ENCODE results near the gene KL. TPM values are rescaled to one million over a fixed set of nuclear protein-coding genes. Genes with fewer than 3 reads are reported as not detected.
A peak's percentile ranks its signal among the peaks of the same experiment; 100 is the strongest.

KL gene
- total RNA-seq, 4 donors from 2014 or later, result 2.6 to 6.9 (median 5.1) TPM

- intact Hi-C loops (cut with DNase I; ENCODE audit: low total_unique reads), result no loop called here
- H3K4me3 ChIP-seq, result no peak overlapping the region
- H3K36me3 ChIP-seq, result no peaks in the 10 kb centered on the region
- H3K27ac ChIP-seq, result no peak overlapping the region
- TF ChIP-seq POLR2A (IDR thresholded peaks at IDR 0.05), result no peak
- no peak for TF ChIP-seq CTCF (IDR thresholded peaks at IDR 0.05)
- DNase-seq, result no peak
- H3K4me1 ChIP-seq, result no peaks in the 10 kb centered on the region
- H3K9me3 ChIP-seq, result no peaks in the 10 kb centered on the region
- no peaks in the 10 kb centered on the region for H3K27me3 ChIP-seq
These were observed 87.2 kb downstream of the KL start for GRCh38 chr13:33103457-33103856.

GRCh38 chr13:33105387-33106005, 89.3 kb downstream of the KL start:
- no peak overlapping the region for H3K4me3 ChIP-seq
- H3K27ac ChIP-seq, result no peak overlapping the region
- no peak for DNase-seq
- intact Hi-C loops (cut with DNase I; ENCODE audit: low total_unique reads), result no loop called here
- no peaks in the 10 kb centered on the region for H3K4me1 ChIP-seq
- H3K27me3 ChIP-seq, result no peaks in the 10 kb centered on the region
- H3K36me3 ChIP-seq, result no peaks in the 10 kb centered on the region
- TF ChIP-seq CTCF (IDR thresholded peaks at IDR 0.05) (no peak), POLR2A (IDR thresholded peaks at IDR 0.05) (no peak)
- H3K9me3 ChIP-seq, result no peaks in the 10 kb centered on the region

DNA sequence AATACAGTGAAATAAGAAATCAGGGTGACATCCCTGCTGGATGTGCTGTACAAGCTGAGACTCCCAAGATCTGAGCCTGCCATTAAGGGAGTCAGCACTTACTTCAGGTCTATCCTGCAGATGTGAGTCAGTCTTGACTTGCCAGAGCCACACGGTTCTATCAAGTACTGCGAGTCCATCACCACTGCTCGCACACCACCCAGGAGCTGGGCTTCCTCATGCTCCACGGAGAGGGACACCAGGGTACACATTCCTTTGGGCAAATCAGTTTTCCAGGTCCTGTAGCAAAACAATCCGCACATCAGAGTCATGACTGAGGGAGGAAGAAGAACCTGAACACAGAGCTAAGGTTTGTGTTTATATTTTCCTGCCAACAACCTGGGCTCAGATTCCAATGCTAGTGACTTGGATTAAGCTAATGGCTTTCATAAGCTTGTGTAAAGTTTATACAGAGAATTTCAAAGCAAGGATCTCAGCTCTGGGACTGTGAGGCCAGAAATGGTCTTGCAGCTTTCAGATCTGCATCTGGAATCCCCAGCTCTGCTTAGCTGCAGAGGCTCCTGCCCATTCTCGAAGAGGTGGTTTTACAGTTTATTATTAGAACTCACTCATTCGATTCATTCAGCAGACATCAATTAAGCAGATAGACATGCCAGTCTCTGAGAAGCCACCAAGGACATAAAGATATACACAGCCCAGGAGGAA, 90.6 kb downstream of the KL start:
- Histone ChIP-seq H3K4me1 (no peaks in the 10 kb centered on the region), H3K9me3 (no peaks in the 10 kb centered on the region), H3K27ac (no peak overlapping the region), H3K4me3 (no peak overlapping the region), H3K27me3 (no peaks in the 10 kb centered on the region), H3K36me3 (no peaks in the 10 kb centered on the region)
- TF ChIP-seq POLR2A (IDR thresholded peaks at IDR 0.05) (no peak), CTCF (IDR thresholded peaks at IDR 0.05) (no peak)
- intact Hi-C loops (cut with DNase I; ENCODE audit: low total_unique reads), result no loop called here
- no peak for DNase-seq

DNA sequence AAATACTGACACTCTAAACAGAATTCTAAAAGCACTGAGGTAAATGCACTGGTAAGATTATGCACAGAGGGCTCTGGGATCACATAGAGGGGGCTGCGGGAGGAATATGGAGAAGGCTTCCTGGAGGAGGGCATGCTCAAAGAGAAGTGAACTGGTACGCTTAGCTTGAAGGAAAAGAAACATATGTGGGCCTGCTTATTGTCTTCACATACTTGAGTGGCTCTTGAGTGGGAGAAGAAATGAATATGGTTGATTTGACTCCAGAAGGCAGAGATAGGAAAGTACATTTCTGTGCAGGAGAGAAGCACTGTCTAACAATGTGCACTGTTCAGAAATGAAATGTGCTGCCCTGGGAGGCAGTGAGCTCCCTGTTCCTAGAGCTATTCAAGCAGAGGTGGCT, 91.1 kb downstream of the KL start:
- H3K9me3 ChIP-seq, result no peaks in the 10 kb centered on the region
- H3K27ac ChIP-seq, result no peak overlapping the region
- no peaks in the 10 kb centered on the region for H3K27me3 ChIP-seq
- DNase-seq, result no peak
- H3K4me1 ChIP-seq, result no peaks in the 10 kb centered on the region
- TF ChIP-seq CTCF (IDR thresholded peaks at IDR 0.05) (no peak), POLR2A (IDR thresholded peaks at IDR 0.05) (no peak)
- intact Hi-C loops (cut with DNase I; ENCODE audit: low total_unique reads), result no loop called here
- no peak overlapping the region for H3K4me3 ChIP-seq
- H3K36me3 ChIP-seq, result no peaks in the 10 kb centered on the region

DNA sequence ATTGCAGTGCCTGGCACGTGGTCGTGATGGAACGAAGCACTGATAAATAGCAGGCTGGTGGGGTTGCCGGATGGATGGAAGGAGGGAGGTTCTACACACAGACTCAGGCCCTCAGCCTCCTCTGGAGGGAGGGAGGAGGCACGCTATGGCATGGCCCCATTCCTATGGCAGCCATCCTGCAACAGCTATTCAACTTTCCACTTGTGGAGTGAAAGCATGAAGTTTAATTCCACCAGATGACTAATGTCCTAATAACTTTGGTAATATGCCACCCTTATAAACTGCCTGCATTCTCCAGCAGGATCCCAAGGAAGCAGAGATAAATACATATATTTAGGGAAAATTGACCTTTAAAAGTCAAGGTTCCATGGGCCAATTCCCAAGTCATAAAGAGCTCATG, 92.4 kb downstream of the KL start:
- TF ChIP-seq POLR2A (IDR thresholded peaks at IDR 0.05) (no peak), CTCF (IDR thresholded peaks at IDR 0.05) (no peak)
- H3K4me3 ChIP-seq, result no peak overlapping the region
- H3K4me1 ChIP-seq, result peaks cover 0 to 5% of the 10 kb centered on the region in 2 donors
- H3K27me3 ChIP-seq, result no peaks in the 10 kb centered on the region
- intact Hi-C loops (cut with DNase I; ENCODE audit: low total_unique reads), result no loop called here
- no peaks in the 10 kb centered on the region for H3K36me3 ChIP-seq
- no peak for DNase-seq
- no peaks in the 10 kb centered on the region for H3K9me3 ChIP-seq
- peak overlapping the region in 1 of 2 donors; percentile 82 for H3K27ac ChIP-seq

All from uterus (tissue), 4 donors.